Chondrocyte (in vitro differentiated cells): ENCODE measurements around the gene ARHGAP26. TPM values are rescaled to one million over a fixed set of nuclear protein-coding genes. Genes with fewer than 3 reads are reported as not detected.

Experiments
- DNase-seq: peaks from one replicate; pipeline ENCODE4 v3.0.0; 2021; ENCODE audit warnings: mixed read lengths, low spot score
- H3K27ac Mint-ChIP-seq: one replicate; pipeline ENCODE4 v1.8.0; 2021; ENCODE audit warnings: mild to moderate bottlenecking, moderate library complexity, mixed read lengths; ENCODE audit not compliant: unreplicated experiment
- H3K27me3 Mint-ChIP-seq: 2 replicates; pipeline ENCODE4 v1.8.0; 2021; ENCODE audit warnings: low read depth, mixed read lengths
- H3K36me3 Mint-ChIP-seq: 2 replicates; pipeline ENCODE4 v1.8.0; 2021; ENCODE audit warnings: low read depth, mixed read lengths
- H3K4me1 Mint-ChIP-seq: 2 replicates; pipeline ENCODE4 v1.8.0; 2021; ENCODE audit warnings: low read depth, mild to moderate bottlenecking, mixed read lengths
- H3K4me3 Mint-ChIP-seq: one replicate; pipeline ENCODE4 v1.8.0; 2021; ENCODE audit warnings: mild to moderate bottlenecking, moderate library complexity, mixed read lengths; ENCODE audit not compliant: unreplicated experiment
- H3K9me3 Mint-ChIP-seq: 2 replicates; pipeline ENCODE4 v1.8.0; 2021; ENCODE audit warnings: low read depth, mixed read lengths
- CTCF ChIP-seq: fragments of 200-600 bp; sonication (generic); IDR thresholded peaks from 2 replicates; pipeline ENCODE4 v1.5.0; 2021; ENCODE audit warnings: antibody characterized with exemption, mild to moderate bottlenecking, moderate library complexity
- total RNA-seq: library from RNA; stranded (reverse); gene quantifications from 3 replicates; pipeline ENCODE4 v1.2.1, GENCODE V29; 2021

Gene ARHGAP26
- total RNA-seq, 1 donor from 2014 or later: 16.4 TPM

GRCh38 chr5:143268388-143268787, 498.2 kb downstream of the ARHGAP26 start:
- Mint-ChIP-seq H3K27ac (no peak overlapping the region), H3K27me3 (no peaks in the 10 kb centered on the region), H3K9me3 (peaks cover 46% of the 10 kb centered on the region), H3K4me1 (no peaks in the 10 kb centered on the region), H3K4me3 (no peak overlapping the region), H3K36me3 (peaks cover 17% of the 10 kb centered on the region)
- no peak for TF ChIP-seq CTCF
- DNase-seq: no peak

- no peaks in the 10 kb centered on the region for H3K27me3 Mint-ChIP-seq
- DNase-seq: no peak
- H3K9me3 Mint-ChIP-seq: peaks cover 39% of the 10 kb centered on the region
- peaks cover 22% of the 10 kb centered on the region for H3K36me3 Mint-ChIP-seq
- H3K27ac Mint-ChIP-seq: no peak overlapping the region
- H3K4me3 Mint-ChIP-seq: no peak overlapping the region
- H3K4me1 Mint-ChIP-seq: no peaks in the 10 kb centered on the region
- no peak for TF ChIP-seq CTCF
These were observed 501.3 kb downstream of the ARHGAP26 start for GRCh38 chr5:143271431-143271830.

- Mint-ChIP-seq H3K27me3 (no peaks in the 10 kb centered on the region), H3K27ac (no peak overlapping the region), H3K36me3 (peaks cover 6% of the 10 kb centered on the region), H3K9me3 (peaks cover 6% of the 10 kb centered on the region), H3K4me1 (peaks cover 4% of the 10 kb centered on the region), H3K4me3 (no peak overlapping the region)
- no peak for DNase-seq
- no peak for TF ChIP-seq CTCF
These were observed 504.8 kb downstream of the ARHGAP26 start for GRCh38 chr5:143274952-143275351.

- no peak for TF ChIP-seq CTCF
- no peaks in the 10 kb centered on the region for H3K27me3 Mint-ChIP-seq
- no peaks in the 10 kb centered on the region for H3K9me3 Mint-ChIP-seq
- peaks cover 6% of the 10 kb centered on the region for H3K36me3 Mint-ChIP-seq
- no peak overlapping the region for H3K4me3 Mint-ChIP-seq
- H3K27ac Mint-ChIP-seq: no peak overlapping the region
- no peak for DNase-seq
- peaks cover 5% of the 10 kb centered on the region for H3K4me1 Mint-ChIP-seq
These were observed 505.6 kb downstream of the ARHGAP26 start for GRCh38 chr5:143275512-143276363.

- H3K27me3 Mint-ChIP-seq: no peaks in the 10 kb centered on the region
- DNase-seq: no peak
- H3K4me1 Mint-ChIP-seq: peaks cover 5% of the 10 kb centered on the region
- TF ChIP-seq CTCF: no peak
- H3K4me3 Mint-ChIP-seq: no peak overlapping the region
- H3K36me3 Mint-ChIP-seq: peaks cover 9% of the 10 kb centered on the region
- H3K9me3 Mint-ChIP-seq: no peaks in the 10 kb centered on the region
- H3K27ac Mint-ChIP-seq: no peak overlapping the region
These were observed 507.4 kb downstream of the ARHGAP26 start for GRCh38 chr5:143277536-143277935.

Other genes starting within 250 kb of the ARHGAP26 start
- 2.9 to 7.9 TPM (median 6.9 TPM) in 3 replicates for gene FGF1, start 84.3 kb upstream of the ARHGAP26 start, total RNA-seq